ENCODE data around the gene FOXJ1. TPM values are rescaled to one million over a fixed set of nuclear protein-coding genes. Genes with fewer than 3 reads are reported as not detected.
A peak's percentile ranks its signal among the peaks of the same experiment; 100 is the strongest.

FOXJ1 gene
- total RNA-seq, 1 experiment from 2014 or later = 4.0 TPM

DNA sequence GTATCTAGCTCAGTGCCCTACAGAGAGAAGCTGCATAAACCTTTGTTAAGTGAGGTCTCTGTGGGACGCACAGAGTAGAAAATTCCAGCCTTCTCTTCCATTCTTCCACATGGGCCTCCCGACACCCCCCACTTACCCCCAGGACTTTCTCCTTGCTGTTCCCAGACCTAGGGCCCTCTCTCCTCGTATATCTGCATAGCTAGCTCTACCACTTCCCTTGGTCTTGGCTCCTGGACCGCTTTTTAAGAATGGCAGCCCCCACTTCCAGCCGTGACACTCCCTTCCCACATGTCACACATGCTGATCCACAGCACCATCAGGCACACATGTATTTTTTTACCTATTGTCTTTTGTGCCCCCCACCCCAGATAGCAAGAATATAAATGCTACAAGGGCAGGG lies 16.7 kb upstream of the FOXJ1 start:
- DNase-seq = peak; percentile 18
- Histone ChIP-seq H3K9me3 (ENCODE audit: control insufficient read depth, low read depth, low read length) (no peaks in the 10 kb centered on the region), H2BK20ac (ENCODE audit: low read depth, low read length, poor library complexity, severe bottlenecking) (no peak overlapping the region), H3K4me1 (ENCODE audit: insufficient read depth, low read length) (peaks cover 2% of the 10 kb centered on the region; the same call in 1 of the 2 replicates), H2BK15ac (ENCODE audit: low read depth, low read length) (no peak overlapping the region), H3K4me2 (ENCODE audit: insufficient read depth, insufficient read length, low read length) (no peak overlapping the region), H3K23ac (ENCODE audit: insufficient read length, low read depth, low read length) (no peak overlapping the region), H3K27ac (ENCODE audit: insufficient read length, low read depth, low read length) (no peak overlapping the region), H3K79me1 (ENCODE audit: insufficient read depth, low read depth, low read length, poor library complexity, severe bottlenecking) (no peaks in the 10 kb centered on the region), H3K27me3 (ENCODE audit: insufficient read depth, low read length) (no peaks in the 10 kb centered on the region), H2AK5ac (ENCODE audit: insufficient read length, low read length) (no peak overlapping the region), H3K18ac (ENCODE audit: insufficient read length, low read depth, low read length) (no peak overlapping the region), H3K9ac (ENCODE audit: extremely low read depth, insufficient read length, low read length) (no peak overlapping the region), H4K91ac (ENCODE audit: insufficient read length, low read depth, low read length) (no peak overlapping the region), H2AFZ (ENCODE audit: low read length) (no peak overlapping the region), H3K14ac (ENCODE audit: insufficient read depth, low read length) (no peak overlapping the region), H2BK12ac (ENCODE audit: insufficient read length, low read depth, low read length) (no peak overlapping the region), H2BK120ac (ENCODE audit: low read depth, low read length, poor library complexity, severe bottlenecking) (no peak overlapping the region), H4K8ac (replicated peaks; ENCODE audit: insufficient read length, low read depth, low read length) (no peak overlapping the region), H3K4ac (ENCODE audit: low read depth, low read length) (no peak overlapping the region), H3K79me2 (ENCODE audit: insufficient read depth, low read length) (no peaks in the 10 kb centered on the region), H4K20me1 (ENCODE audit: control insufficient read depth, insufficient read depth, insufficient read length) (no peaks in the 10 kb centered on the region), H3T11ph (ENCODE audit: low read length) (no peak overlapping the region), H2BK5ac (ENCODE audit: insufficient read length, low read length) (no peak overlapping the region), H3K56ac (ENCODE audit: insufficient read length, low read depth, low read length) (no peak overlapping the region), H3K23me2 (ENCODE audit: insufficient read length, low read depth, low read length, poor library complexity, severe bottlenecking) (no peaks in the 10 kb centered on the region), H4K5ac (ENCODE audit: insufficient read length, low read depth, low read length) (no peak overlapping the region)
- no peak overlapping the region for H3K4me3 Mint-ChIP-seq
- no CpG with 5 or more reads among the region's 5 CpGs for WGBS (ENCODE audit: extremely low coverage, insufficient read length, low lambda C conversion rate)
- H3K27ac Mint-ChIP-seq = no peak overlapping the region
- peaks cover 23 to 40% of the 10 kb centered on the region in 2 experiments for H3K4me1 Mint-ChIP-seq
- no peak for TF ChIP-seq CTCF (conservative IDR thresholded peaks at IDR 0.05)
- no peaks in the 10 kb centered on the region for H3K9me3 Mint-ChIP-seq
- no peaks in the 10 kb centered on the region; the same call in 1 of the 2 replicates for H3K27me3 Mint-ChIP-seq (ENCODE audit: low read depth)
- H3K36me3 Mint-ChIP-seq (ENCODE audit: insufficient read depth in 1 of 3, low read depth in 3 of 3) = no peaks in the 10 kb centered on the region; a peak in 1 of 7 replicates

Measured in H9 (cell line).